OCI-LY3 (cell line): ENCODE measurements around the gene GSAP.

Experiments
- H2AFZ ChIP-seq: fragments of 200-600, 300-600 bp; shearing (Covaris generic); 2 replicates; pipeline ENCODE4 v1.6.0; 2014; ENCODE audit warnings: antibody characterized with exemption, low read depth, low read length
- H3K27ac ChIP-seq: fragments of 200-600, 300-600 bp; sonication (generic); 2 replicates; pipeline ENCODE4 v1.5.1; 2014; ENCODE audit warnings: mild to moderate bottlenecking, low read length, moderate library complexity, mixed read lengths
- H3K27me3 ChIP-seq: fragments of 200-600, 300-600 bp; sonication (generic); 2 replicates; pipeline ENCODE4 v1.6.1; 2014; ENCODE audit warnings: low read depth, low read length, mixed read lengths
- H3K36me3 ChIP-seq: fragments of 200-600, 300-600 bp; sonication (generic); replicated peaks from 2 replicates; pipeline ENCODE3; 2014; ENCODE audit warnings: low read depth, low read length, mixed read lengths
- H3K4me1 ChIP-seq: fragments of 300-600, 200-600 bp; sonication (generic); 2 replicates; pipeline ENCODE4 v1.6.1; 2014; ENCODE audit warnings: low read length, mixed read lengths
- H3K4me2 ChIP-seq: fragments of 200-600, 300-600 bp; sonication (generic); 2 replicates; pipeline ENCODE4 v1.6.1; 2014; ENCODE audit warnings: low read length, mixed read lengths
- H3K4me3 ChIP-seq: fragments of 300-600, 200-600 bp; sonication (generic); 2 replicates; pipeline ENCODE4 v1.5.1; 2014; ENCODE audit warnings: antibody characterized with exemption, mild to moderate bottlenecking, low read length, moderate library complexity
- H3K79me2 ChIP-seq: fragments of 300-600, 200-600 bp; shearing (Covaris generic); 2 replicates; pipeline ENCODE4 v1.6.1; 2014; ENCODE audit warnings: mild to moderate bottlenecking, low read length, mixed read lengths
- H3K9ac ChIP-seq: fragments of 300-600, 200-600 bp; shearing (Covaris generic); 2 replicates; pipeline ENCODE4 v1.6.0; 2014; ENCODE audit warnings: mild to moderate bottlenecking, low read length, moderate library complexity
- H3K9me3 ChIP-seq: fragments of 200-600, 300-600 bp; shearing (Covaris generic); 2 replicates; pipeline ENCODE4 v1.6.1; 2014; ENCODE audit warnings: low read length, mixed read lengths; ENCODE audit not compliant: insufficient read depth
- H4K20me1 ChIP-seq: fragments of 200-600, 300-600 bp; sonication (generic); 2 replicates; pipeline ENCODE4 v1.6.1; 2016; ENCODE audit warnings: low read length, mixed read lengths; ENCODE audit not compliant: insufficient read depth
- EZH2phosphoT487 ChIP-seq: fragments of 200-600 bp; shearing (Covaris generic); IDR thresholded peaks from 2 replicates; pipeline ENCODE4 v1.6.1; 2018; ENCODE audit warnings: antibody characterized with exemption, mixed run types, low read depth
- TF ChIP-seq, protein P1 (sequence below): fragments of 200-600, 300-600 bp; sonication (generic); IDR thresholded peaks from 2 replicates; pipeline ENCODE4 v1.5.1; 2014; ENCODE audit warnings: antibody characterized with exemption, low read length, low read depth

Gene GSAP

GRCh38 chr7:77461842-77462241 lies 45.7 kb upstream of the GSAP start:
- no peak overlapping the region for H3K4me3 ChIP-seq
- no peak overlapping the region for H3K4me2 ChIP-seq
- TF ChIP-seq, protein P1, sequence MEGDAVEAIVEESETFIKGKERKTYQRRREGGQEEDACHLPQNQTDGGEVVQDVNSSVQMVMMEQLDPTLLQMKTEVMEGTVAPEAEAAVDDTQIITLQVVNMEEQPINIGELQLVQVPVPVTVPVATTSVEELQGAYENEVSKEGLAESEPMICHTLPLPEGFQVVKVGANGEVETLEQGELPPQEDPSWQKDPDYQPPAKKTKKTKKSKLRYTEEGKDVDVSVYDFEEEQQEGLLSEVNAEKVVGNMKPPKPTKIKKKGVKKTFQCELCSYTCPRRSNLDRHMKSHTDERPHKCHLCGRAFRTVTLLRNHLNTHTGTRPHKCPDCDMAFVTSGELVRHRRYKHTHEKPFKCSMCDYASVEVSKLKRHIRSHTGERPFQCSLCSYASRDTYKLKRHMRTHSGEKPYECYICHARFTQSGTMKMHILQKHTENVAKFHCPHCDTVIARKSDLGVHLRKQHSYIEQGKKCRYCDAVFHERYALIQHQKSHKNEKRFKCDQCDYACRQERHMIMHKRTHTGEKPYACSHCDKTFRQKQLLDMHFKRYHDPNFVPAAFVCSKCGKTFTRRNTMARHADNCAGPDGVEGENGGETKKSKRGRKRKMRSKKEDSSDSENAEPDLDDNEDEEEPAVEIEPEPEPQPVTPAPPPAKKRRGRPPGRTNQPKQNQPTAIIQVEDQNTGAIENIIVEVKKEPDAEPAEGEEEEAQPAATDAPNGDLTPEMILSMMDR: no peak
- no peak for TF ChIP-seq EZH2phosphoT487
- H3K9ac ChIP-seq: no peak overlapping the region
- no peak overlapping the region for H2AFZ ChIP-seq
- no peaks in the 10 kb centered on the region for H3K27me3 ChIP-seq
- no peaks in the 10 kb centered on the region for H4K20me1 ChIP-seq
- H3K4me1 ChIP-seq: peaks cover 33% of the 10 kb centered on the region
- no peaks in the 10 kb centered on the region for H3K36me3 ChIP-seq
- H3K79me2 ChIP-seq: no peaks in the 10 kb centered on the region
- H3K27ac ChIP-seq: no peak overlapping the region
- no peaks in the 10 kb centered on the region for H3K9me3 ChIP-seq

DNA sequence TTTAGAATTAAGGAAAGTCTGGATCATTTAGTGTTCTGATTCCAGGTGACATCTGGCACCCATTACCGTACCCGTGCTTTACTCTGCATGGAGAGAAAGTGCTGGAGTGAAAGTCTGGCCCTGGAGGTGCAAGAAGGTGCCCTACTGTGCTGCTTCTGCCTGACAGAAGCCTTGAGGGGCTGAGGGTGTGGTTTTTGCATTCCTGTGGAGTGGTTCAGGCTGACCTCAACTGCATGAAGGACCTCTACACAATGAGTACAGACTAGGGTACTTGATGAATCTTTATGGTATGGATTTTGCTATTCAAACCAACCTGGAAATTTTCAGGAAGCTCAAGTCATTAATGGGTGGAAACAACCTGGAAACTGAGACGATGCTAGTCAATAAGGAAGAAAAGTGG lies 45.1 kb upstream of the GSAP start:
- Histone ChIP-seq H2AFZ (no peak overlapping the region), H3K36me3 (no peaks in the 10 kb centered on the region), H3K4me1 (peaks cover 29% of the 10 kb centered on the region), H3K9ac (no peak overlapping the region), H3K4me3 (no peak overlapping the region), H4K20me1 (no peaks in the 10 kb centered on the region), H3K79me2 (no peaks in the 10 kb centered on the region), H3K9me3 (no peaks in the 10 kb centered on the region), H3K27ac (no peak overlapping the region), H3K4me2 (no peak overlapping the region), H3K27me3 (no peaks in the 10 kb centered on the region)
- TF ChIP-seq, protein P1: no peak
- no peak for TF ChIP-seq EZH2phosphoT487

GRCh38 chr7:77460057-77460486 lies 43.9 kb upstream of the GSAP start:
- Histone ChIP-seq H3K4me1 (peaks cover 19% of the 10 kb centered on the region), H2AFZ (no peak overlapping the region), H3K27ac (no peak overlapping the region), H3K79me2 (no peaks in the 10 kb centered on the region), H4K20me1 (no peaks in the 10 kb centered on the region), H3K9me3 (no peaks in the 10 kb centered on the region), H3K27me3 (no peaks in the 10 kb centered on the region), H3K4me2 (no peak overlapping the region), H3K4me3 (no peak overlapping the region), H3K9ac (no peak overlapping the region), H3K36me3 (no peaks in the 10 kb centered on the region)
- no peak for TF ChIP-seq EZH2phosphoT487
- TF ChIP-seq, protein P1: peak; percentile 30

GRCh38 chr7:77459311-77459726 lies 43.2 kb upstream of the GSAP start:
- no peaks in the 10 kb centered on the region for H3K79me2 ChIP-seq
- no peak for TF ChIP-seq EZH2phosphoT487
- TF ChIP-seq, protein P1: no peak
- H3K4me1 ChIP-seq: peaks cover 11% of the 10 kb centered on the region
- no peaks in the 10 kb centered on the region for H4K20me1 ChIP-seq
- H3K36me3 ChIP-seq: no peaks in the 10 kb centered on the region
- no peak overlapping the region for H3K9ac ChIP-seq
- H3K27me3 ChIP-seq: no peaks in the 10 kb centered on the region
- H3K27ac ChIP-seq: no peak overlapping the region
- no peak overlapping the region for H3K4me2 ChIP-seq
- no peak overlapping the region for H3K4me3 ChIP-seq
- no peak overlapping the region for H2AFZ ChIP-seq
- no peaks in the 10 kb centered on the region for H3K9me3 ChIP-seq
